Measurements from ENCODE around the gene NHS. TPM values are rescaled to one million over a fixed set of nuclear protein-coding genes. Genes with fewer than 3 reads are reported as not detected.

NHS gene
- polyA plus RNA-seq, 1 donor, result 1.4 TPM

GRCh38 chrX:17448188-17448587, 73.2 kb downstream of the NHS start:
- no peak for DNase-seq (ENCODE audit: low read depth)

DNA sequence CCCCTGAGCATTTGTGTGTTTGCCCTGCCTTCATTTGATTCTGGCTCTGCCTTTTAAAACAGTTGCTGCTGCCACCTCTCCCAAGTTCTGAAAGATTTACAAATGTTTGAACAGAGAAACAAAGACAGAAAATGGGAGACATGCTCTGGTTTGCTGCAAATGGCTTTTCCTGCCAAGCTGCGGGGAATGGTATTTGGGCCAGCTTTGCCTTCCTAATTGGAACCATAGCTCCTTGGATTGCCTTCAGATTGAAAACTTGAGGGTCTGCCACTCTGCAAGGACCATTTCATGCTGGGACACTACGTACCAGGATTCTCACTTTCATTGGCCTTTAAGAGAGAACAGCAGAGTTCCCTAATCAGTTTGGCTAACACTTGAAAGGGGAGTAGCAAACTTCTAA, 74.9 kb downstream of the NHS start:
- no peak for DNase-seq (ENCODE audit: low read depth)

DNA sequence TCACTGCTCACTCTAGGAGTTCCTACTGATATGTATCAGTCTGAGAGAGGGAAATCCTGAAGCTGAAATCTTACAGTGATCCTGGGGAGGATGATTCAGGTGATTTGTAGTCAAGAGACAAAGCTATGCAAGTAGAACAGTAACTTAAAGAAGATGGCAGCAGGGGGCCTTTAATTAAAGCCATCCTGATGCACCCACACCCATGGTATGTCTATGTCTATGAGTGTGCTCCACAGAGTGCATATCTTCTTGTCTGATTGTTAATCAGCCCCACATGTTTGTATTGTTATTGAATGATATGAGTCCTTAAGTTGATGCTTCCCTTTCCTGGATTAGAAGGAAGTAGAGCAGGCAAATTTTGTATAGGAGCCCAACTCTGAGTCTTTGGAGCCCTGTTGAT, 78.8 kb downstream of the NHS start:
- no peak for DNase-seq (ENCODE audit: low read depth)

- DNase-seq (ENCODE audit: low read depth), result no peak
These were observed 81.5 kb downstream of the NHS start for GRCh38 chrX:17456526-17456925.

DNA sequence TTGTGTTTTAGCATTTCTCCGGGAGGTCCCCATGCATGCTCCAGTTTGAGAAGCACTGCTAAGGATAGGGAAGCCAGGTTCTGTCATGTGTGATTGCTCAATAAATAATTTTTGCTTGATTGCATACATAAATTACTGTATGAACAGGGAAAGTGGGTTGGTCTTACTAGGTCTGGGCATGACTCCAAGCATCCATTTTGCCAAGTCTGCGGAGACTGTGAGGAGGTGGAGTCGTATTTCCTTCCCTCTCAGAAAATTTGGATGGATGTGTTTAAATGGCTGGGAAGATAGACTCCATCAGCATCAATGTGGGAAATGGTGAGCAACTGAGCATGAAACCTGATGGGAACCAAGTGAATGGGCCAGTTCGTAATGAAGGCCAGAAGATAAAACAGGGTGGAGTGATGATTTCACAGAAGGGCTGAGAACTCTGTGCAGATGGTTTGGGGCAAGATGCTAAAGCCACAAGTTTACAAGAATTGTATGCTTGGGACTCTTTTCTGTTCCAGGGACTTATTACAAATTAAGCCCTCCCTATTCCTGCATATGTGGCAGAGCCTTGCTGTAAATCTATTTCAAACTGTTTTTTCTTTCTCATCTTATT, 84.1 kb downstream of the NHS start:
- DNase-seq (ENCODE audit: low read depth), result peak; percentile 64

- DNase-seq (ENCODE audit: low read depth), result no peak
These were observed 84.7 kb downstream of the NHS start for GRCh38 chrX:17459661-17460060.

DNA sequence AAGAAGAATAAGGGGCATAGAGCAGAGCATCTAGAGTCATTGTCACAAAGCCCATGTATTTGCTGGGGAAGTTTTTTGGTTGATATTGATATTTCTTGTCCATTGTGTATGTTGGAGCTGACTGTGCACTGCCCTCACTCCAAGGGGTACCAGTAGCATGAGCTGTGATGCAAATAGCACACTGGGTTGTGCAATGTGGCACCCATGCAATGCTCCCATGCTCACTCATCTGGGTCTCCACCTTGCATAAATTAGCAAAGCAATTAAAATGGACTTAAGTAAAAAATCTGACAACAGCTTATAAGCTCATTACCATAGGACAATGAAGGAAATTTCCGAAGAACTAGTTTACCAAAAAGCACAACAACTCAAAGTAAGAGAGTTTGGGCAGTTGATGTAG, 87.9 kb downstream of the NHS start:
- DNase-seq (ENCODE audit: low read depth), result no peak

DNA sequence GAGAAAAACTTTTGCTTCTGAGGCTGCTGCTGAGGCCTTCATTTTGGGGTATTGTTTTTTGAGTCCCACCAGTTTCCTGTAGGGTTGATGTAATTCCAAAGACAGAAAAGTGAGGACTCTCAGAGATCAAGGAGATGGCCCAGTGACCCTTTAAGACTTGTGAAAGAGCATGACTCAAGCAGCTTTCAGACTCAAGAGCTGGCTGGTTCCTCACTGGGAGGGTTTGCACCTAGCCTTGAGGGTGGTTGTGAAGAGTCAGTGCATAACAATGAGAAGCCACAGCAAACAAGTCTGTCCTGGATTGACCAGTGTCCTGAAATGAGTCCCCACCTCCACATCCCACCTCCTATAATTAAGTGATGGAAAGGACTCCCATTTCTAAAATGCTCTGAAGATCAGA, 89.2 kb downstream of the NHS start:
- DNase-seq (ENCODE audit: low read depth), result no peak

- no peak for DNase-seq (ENCODE audit: low read depth)
These were observed 90.2 kb downstream of the NHS start for GRCh38 chrX:17465201-17465600.

GRCh38 chrX:17465802-17466201, 90.8 kb downstream of the NHS start:
- DNase-seq (ENCODE audit: low read depth), result no peak

GRCh38 chrX:17470136-17470535, 95.1 kb downstream of the NHS start:
- no peak for DNase-seq (ENCODE audit: low read depth)

DNA sequence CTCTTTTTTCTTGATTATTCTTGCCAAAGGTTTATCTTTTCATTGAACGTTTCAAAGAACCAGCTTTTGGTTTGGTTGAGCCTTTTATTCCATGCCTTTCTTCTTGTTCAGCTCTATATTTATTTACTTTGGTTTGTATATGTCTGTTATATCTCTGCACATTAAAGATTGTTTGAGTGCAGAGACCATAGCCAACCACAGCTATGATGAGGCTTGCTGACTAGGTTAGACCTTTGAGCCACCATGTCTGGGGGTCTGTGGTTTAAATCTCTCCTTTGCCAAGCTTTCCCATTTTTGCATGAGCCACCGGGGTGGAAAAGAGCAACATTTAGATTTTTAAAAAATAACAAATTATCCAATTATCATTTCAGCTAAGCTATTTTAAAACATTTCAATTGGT, 96.1 kb downstream of the NHS start:
- DNase-seq (ENCODE audit: low read depth), result no peak

GRCh38 chrX:17471861-17472260, 96.9 kb downstream of the NHS start:
- no peak for DNase-seq (ENCODE audit: low read depth)

GRCh38 chrX:17472424-17472823, 97.4 kb downstream of the NHS start:
- no peak for DNase-seq (ENCODE audit: low read depth)

DNA sequence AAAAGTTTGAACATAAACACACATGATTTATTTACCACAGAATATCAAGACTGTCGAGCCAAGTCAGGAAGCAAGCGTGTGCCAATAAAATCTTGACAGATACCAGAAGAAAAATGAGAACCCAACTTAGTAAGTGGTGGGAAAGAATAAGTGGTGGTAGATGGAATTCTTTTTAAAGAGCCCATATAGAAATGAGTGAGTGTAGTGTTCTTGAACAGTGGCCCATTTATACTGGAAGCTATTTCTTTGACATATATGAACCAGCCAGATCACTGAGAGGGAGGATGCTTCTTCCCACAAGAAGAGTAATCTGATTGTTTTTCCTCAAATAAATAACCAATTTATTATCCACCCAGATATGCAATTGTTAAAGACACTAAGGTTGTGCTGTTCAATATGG, 98.0 kb downstream of the NHS start:
- DNase-seq (ENCODE audit: low read depth), result no peak

- DNase-seq (ENCODE audit: low read depth), result no peak
These were observed 99.9 kb downstream of the NHS start for GRCh38 chrX:17474892-17475291.

GRCh38 chrX:17475449-17476217, 100.6 kb downstream of the NHS start:
- no peak for DNase-seq (ENCODE audit: low read depth)

GRCh38 chrX:17476411-17476810, 101.4 kb downstream of the NHS start:
- no peak for DNase-seq (ENCODE audit: low read depth)

DNA sequence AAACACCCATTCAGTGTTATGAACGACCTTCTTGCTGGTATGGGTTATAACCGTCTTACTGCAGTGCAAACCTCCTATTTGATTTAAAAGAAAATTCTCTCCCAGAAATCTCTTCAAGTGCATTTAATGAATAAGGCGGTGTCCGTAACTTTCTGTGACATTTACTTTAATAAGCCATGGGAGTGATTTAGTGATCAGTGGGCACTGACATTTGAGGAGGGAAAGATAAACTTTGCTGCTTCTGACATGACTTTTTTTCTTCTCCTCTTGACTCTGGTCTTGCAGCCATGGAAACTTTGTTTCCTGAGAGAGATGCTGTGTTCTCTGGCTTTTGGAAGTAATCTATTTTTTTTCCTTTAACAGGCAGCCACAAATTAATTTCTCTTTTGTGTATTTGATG, 106.1 kb downstream of the NHS start:
- no peak for DNase-seq (ENCODE audit: low read depth)

GRCh38 chrX:17484592-17484991, 109.6 kb downstream of the NHS start:
- DNase-seq (ENCODE audit: low read depth), result no peak

DNA sequence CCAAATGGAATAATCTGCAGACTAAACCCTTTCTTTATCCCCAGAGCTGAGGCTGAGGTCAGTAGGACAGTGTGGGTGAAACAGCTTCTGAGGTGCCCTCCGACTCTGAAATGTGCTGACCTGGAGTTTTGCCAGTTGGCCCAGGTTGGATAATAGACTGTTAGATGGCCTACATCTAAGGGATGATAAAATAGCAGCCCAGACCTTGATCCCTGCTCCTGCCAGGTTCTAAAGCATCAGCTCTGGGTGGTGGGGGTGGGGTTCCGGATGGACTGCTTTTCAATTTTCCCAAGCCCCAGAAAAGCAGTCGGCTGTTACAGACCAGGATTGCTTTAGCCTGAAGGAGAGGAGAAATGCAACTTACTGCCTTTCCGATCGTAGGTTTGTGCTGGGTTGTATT, 110.4 kb downstream of the NHS start:
- no peak for DNase-seq (ENCODE audit: low read depth)

DNA sequence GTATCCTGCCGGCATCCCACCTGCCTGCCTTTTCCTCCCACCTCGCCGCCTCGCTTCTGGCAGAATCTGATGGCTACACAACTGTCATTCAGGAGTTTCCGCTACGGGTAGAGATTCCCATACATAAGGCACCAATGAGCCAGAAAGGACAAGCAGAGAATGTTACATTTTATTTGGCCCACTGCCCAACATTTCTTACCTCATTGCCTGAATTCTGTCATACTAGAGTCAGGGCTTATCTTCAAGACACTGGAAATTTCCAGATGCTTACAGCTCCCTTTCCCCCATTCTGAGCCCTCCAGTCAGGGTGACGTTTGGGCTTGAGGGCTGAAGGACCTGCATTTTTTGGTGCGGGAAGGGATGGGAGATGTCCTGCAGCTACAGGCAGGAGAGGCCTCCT, 113.0 kb downstream of the NHS start:
- DNase-seq (ENCODE audit: low read depth), result no peak

DNA sequence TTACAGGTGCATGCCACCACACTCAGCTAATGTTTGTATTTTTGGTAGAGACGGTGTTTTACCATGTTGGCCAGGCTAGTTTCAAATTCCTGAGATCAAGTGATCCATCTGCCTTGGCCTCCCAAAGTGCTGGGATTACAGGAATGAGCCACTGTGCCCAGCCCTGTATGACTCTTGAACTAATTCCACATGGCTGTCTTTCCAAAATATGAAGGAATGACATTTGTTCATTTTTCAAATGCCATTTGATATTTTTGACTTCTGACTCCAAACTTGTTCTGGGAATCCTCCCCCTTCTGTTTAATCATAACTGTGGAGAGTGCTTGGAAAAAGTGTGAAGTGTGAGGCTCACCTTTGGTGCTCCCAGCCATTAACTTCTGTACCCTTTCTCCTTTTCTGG, 119.2 kb downstream of the NHS start:
- no peak for DNase-seq (ENCODE audit: low read depth)

DNA sequence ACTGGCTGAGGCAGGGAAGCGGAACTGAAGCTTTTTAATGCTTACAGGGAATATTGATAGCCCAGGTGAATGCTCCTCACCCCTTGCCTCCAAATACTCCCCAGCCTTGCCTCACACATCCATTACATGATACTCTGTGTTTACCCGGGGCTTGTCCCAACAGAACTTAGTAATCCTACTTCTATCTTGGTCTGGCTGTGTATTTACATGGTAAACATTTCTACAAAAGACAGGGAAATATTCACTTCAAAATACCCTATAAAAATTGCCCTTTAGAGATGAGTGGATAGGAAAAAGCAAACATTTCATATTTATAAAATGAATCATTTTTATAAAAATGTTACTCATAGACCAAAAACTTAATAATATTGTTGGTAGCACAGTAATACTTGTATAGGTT, 120.1 kb downstream of the NHS start:
- no peak for DNase-seq (ENCODE audit: low read depth)

Data from forelimb muscle (tissue), 1 donor.